Measurements from ENCODE around the gene RIPOR1.

RIPOR1 gene

DNA sequence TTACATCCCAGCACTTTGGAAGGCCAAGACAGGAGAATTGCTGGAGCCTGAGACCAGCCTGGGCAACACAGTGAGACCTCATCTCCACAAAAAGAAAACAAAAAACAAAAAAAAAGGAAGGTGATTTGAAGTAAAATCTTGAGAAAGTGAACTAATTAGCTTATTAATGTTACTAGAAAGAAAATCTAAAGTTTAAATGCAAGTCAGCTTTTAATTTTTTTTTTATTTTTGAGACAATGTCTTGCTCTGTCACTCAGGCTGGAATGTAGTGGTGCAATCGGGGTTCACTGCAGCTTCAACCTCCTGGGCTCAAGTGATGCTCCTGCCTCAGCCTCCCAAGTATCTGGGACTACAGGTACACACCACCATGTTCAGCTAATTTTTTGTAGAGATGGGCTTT lies 30.2 kb downstream of the RIPOR1 start:
- DNase-seq = no peak

DNA sequence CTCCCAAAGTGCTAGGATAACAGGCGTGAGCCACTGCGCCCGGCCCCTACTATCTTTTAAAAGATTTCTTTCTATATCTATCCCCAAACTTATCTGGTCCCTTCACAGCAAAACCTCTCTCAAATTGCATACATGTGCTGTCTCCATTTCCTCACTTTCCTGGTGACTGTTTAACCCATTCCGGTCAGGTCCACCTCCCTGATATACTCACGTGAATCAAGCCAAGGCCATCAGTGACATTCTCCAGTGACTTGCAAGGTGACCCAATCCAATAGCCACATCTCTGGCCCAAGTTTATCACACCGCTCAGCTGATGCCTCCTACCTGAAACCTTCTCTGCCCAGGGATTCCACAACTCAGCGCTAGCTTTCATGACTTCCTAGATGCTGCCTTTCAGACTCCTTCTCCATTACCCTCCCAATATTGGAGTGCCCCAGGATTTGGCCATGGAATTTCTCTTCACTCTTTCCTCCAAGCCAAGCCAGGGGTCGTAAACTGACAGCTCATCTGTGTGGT lies 32.3 kb downstream of the RIPOR1 start:
- no peak for DNase-seq

DNA sequence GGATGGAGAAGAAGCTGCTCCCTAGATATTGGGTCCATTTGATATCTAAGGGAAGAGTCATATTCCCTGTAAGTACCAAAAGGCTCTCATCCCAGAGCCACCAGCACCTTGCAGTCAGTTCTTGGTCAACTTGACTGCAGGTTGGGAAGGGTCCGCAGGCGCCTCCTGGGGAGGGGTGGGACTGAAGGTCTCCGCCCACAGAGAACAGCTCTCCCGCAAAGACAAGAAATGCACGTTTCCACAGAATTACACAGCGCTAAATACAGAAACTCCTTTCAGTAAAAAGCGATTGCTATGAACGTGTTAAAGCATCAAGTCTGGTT lies 32.8 kb downstream of the RIPOR1 start:
- no peak for DNase-seq

- peak; percentile 96 for DNase-seq
Observed at GRCh38 chr16:67561824-67562525, 33.3 kb downstream of the RIPOR1 start.

DNA sequence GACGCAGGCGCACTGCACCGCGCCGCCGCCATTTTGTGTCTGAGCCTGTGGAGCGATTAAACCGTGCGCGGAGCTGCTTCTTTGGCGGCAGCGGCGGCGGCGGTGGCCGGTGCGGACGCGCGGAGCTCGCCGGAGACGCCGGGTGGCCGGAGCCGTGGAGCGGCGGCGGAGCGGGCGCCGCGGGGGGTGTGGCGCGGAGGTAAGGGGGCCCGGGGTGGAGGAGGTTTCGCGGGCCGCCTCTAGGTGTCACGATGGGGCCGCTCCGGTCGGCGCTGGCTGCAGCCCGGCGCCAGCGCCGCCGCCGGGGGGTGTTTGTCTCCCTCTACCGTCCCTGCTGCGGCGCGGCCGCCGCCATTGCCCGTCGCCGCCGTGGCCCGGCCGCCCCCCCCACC lies 33.9 kb downstream of the RIPOR1 start, which contains the start of gene CTCF:
Gene CTCF (plus strand): TSS at position 1 of the 392 bp plus-strand sequence. CDS start 48,307 bp downstream, outside the sequence.
- DNase-seq = peak; percentile 84

- DNase-seq = peak; percentile 67
Observed at GRCh38 chr16:67562918-67563707, 34.5 kb downstream of the RIPOR1 start.

DNA sequence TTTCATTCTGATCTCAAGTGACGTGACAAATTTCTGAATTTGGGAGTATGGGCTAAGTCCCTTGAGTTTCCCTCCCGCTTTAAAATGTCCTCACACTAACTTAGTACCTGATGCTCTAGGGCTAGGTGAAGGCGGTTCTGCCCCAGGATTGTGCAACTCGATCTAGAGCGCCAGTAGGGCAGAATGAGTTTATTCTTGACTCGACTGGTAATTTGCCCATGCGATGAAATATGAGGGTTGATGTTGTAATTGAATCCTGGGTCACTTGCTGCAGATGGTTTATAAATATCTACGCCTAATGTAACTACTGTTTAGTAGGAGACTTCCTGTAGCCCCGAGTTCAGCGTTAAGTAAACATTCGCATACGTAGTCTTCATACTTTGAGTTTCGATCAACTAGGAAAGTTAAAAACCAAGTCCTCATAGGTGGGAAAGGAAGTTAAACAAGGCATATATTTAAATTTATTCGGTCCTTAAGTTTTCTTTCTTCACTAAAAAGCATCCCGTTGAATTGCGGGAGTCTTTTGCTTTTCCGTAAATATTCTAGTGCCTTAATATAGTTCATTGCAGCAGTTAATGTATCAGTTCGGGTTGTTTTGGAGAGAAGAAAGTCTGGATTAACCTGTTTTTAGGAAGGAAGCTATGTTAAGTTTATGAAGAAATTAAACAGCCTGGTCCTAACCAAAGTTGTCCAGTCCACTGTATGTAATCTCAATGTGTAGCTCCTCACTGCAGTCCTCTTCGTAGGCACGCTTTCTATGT lies 35.3 kb downstream of the RIPOR1 start:
- peak; percentile 28 for DNase-seq

DNA sequence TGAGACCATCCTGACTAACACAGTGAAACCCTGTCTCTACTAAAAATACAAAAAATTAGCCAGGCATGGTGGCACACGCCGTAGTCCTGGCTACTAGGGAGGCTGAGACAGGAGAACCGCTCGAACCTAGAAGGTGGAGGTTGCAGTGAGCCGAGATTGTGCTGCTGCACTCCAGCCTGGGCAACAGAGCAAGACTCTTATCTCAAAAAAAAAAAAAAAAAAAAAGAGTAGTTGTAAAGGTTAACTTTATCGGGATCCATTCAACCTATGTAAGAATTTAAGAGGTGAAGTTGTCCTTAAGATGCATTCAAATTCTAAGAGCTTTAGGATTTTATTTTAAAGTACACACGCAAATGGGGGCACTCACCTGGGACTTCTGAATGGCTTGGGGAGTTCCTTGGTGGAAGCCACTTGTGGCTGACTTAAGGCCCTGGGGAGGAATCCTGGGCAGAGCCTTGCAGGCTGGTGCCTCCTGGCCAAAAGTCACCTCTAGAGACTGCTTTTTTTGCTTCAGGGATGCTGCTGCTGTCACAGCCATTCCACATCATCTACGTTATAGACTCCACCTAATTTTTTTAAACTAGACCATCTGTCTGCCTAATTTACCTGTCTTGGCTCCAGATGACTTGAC lies 37.0 kb downstream of the RIPOR1 start:
- no peak for DNase-seq

DNA sequence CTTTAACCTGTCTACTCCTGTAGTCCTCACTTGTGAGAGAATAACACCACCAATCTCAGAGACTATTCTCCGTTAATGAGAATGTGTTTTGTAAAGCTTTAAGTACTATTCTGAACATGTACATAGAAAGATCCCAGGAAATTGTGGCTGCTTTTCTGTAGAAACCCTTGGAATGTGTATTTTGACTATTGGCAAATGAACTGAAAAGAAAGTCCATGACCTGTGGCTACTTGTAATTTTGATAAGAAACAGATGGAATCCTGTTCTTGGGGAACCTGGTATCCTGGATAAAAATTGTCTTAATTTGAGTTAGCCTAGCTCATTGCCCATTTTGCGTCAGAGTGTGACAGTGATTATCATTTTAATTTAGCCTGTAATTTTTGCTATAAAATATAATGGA lies 42.8 kb downstream of the RIPOR1 start:
- no peak for DNase-seq

DNA sequence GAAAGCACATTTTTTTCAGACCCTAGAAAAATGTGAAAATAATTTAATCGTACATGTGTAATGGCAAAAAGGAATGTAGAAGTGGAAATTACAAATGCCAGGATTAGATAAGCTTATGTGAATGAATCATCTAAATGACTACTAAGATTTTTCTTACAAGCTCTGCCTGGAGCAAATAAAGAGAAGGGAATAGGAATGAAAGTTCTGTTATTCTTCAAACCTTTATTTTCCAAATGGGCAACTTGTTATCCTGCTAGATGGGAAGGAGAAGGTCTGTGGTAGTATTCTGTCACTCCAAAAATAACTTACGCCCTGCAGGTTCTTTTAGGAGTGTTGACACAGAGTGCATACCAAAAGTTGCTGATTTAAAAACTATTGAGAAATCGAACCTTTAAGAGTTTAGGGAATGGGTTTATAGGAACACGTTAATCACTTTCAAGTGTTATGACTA lies 43.4 kb downstream of the RIPOR1 start:
- no peak for DNase-seq

DNA sequence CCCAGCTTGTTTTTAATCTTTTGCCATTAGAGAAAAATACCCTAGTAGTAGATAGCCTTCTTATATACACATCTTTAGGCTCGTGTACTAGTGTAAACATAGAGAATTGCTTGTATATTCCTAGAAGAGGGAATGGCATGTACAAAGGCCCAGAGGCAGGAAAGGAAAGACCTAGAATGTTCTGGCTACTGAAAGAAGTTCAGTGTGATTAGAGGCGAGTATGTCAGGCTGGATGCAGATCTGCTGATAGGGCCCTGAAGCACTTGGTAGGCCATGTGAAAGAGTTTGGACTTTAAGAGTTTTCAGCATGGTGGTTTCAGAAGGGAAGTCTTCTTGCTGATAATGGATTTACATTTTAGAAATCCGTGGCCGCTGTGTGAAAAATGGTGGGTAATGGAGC lies 51.1 kb downstream of the RIPOR1 start:
- no peak for DNase-seq

GRCh38 chr16:67580202-67580601 lies 51.6 kb downstream of the RIPOR1 start:
- no peak for DNase-seq

DNA sequence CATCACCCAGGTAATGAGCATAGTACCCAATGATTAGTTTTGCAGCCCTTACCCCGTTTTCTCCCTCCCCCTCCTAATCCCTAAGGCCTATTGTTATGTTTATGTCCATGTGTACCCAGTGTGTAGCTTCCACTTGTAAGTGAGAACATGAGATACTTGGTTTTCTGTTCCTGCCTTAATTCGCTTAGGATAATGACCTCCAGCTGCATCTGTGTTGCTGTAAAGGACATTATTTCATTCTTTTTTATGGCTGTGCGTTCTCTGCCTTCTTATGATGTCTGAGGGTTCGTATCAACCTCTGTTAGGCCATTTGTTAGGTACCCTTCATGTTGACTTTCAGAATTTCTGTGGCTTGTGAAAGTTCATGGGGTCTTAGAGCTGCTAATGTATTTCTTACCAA lies 64.7 kb downstream of the RIPOR1 start:
- no peak for DNase-seq

DNA sequence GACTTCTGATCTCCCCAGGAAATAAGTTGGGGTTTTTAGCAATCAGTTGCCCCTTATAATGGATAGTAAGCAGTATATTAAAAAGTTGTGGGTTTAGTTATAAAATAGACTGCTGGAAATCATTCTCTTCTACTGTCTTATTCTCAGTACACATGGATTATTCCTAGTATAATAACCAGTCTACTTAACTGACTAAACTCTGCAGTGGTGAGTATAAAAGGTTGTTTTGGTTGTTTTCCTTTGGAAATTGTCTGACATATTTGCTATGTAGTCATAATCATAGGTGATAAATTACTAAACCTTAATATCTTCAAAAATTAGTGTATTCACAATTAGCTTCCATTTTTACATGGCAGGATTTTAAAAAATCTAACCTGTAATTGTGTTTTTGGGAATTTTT lies 65.1 kb downstream of the RIPOR1 start:
- DNase-seq = no peak

GRCh38 chr16:67594256-67594915 lies 65.8 kb downstream of the RIPOR1 start:
- no peak for DNase-seq

DNA sequence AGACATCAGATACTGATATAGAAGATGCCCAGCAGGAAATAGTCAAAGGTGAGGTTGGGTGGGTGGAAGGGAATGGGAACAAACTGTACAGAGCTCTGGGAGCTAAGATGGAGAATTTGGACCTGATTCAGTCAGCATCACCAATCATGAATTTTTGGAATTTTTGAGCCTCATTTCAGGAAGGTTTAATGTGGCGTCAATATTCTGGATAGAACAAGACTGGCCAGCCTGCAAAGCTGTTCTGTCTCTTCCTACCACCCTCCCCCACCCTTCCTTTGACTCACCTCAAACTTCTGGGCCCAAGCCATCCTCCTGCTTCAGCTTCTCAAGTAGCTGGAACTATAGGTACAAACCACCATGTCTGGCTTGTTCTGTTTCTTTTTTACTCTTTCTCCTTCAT lies 66.3 kb downstream of the RIPOR1 start:
- no peak for DNase-seq
